ENCODE results near the gene DPY19L2.
"Not testable (repeated sequence)": the region's sequence is repeated elsewhere in the genome, so short reads cannot be mapped to it uniquely, and the experiment has no call there.

DNA sequence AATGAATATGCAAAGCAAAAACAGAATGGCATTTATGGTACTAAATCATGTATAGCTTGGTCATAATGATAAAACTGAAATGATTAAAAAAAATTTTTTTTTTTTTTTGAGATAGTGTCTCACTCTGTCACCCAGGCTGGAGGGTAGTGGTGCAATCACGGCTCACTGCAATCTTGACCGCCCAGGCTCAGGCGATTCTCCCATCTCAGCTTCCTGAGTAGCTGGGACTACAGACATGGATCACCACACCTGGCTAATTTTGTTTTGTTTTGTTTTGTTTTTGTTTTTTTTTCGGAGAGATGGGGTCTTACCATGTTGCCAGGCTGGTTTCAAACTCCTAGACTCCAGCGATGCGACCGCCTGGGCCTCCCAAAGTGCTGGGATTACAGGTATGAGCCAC lies 138.7 kb downstream of the DPY19L2 start:
- not testable (repeated sequence) for TF ChIP-seq CTCF (IDR thresholded peaks at IDR 0.05); EZH2 (IDR thresholded peaks at IDR 0.05; ENCODE audit: borderline replicate concordance, insufficient read depth, low read depth, low read length, poor library complexity, severe bottlenecking)
